Common myeloid progenitor, CD34-positive (primary cell): ENCODE data around the gene FSTL5.
A peak's percentile ranks its signal among the peaks of the same experiment; 100 is the strongest.

Experiments used
- CTCF ChIA-PET: fragments of 350-600 bp; sonication (Branson Sonifier 250); formaldehyde crosslinking; loops from one replicate; lab custom pipeline; 2021; ENCODE audit warnings: antibody characterized with exemption; lab: Charles Lee
- POLR2A ChIA-PET: fragments of 350-600 bp; sonication (Branson Sonifier 250); formaldehyde crosslinking; loops from one replicate; lab custom pipeline; 2021; ENCODE audit warnings: antibody characterized with exemption; lab: Charles Lee
- DNase-seq, 3 donors: peaks; one replicate each; pipeline versions ENCODE4 v3.0.0 to v3.0.0-alpha.2; 2013
- H3K27ac ChIP-seq, 2 experiments: 1 replicate in 1 of 2; 2 replicates in 1 of 2; pipeline ENCODE4 v1.7.0; 2013; ENCODE audit warnings: inconsistent platforms in 2 of 2, low read length in 2 of 2, mild to moderate bottlenecking in 2 of 2, low read depth in 1 of 2, moderate library complexity in 1 of 2; ENCODE audit not compliant: severe bottlenecking in 2 of 2, insufficient read depth in 1 of 2, poor library complexity in 1 of 2
- H3K27me3 ChIP-seq, 5 experiments: replicated peaks in 2 of 5; 1 replicate in 3 of 5; 2 replicates in 2 of 5; pipeline versions ENCODE4 v1.6.1 to v1.7.0; 2013; ENCODE audit warnings: low read length in 4 of 5, mild to moderate bottlenecking in 2 of 5, moderate library complexity in 2 of 5, inconsistent platforms in 1 of 5; ENCODE audit not compliant: insufficient read depth in 5 of 5, control insufficient read depth in 4 of 5
- H3K36me3 ChIP-seq, 4 experiments: 1 replicate in 2 of 4; 2 replicates in 2 of 4; pipeline versions ENCODE4 v1.6.1 to v1.7.0; 2013; ENCODE audit warnings: low read length in 3 of 4, control low read depth in 1 of 4, mild to moderate bottlenecking in 1 of 4; ENCODE audit not compliant: control insufficient read depth in 4 of 4, insufficient read depth in 4 of 4
- H3K4me1 ChIP-seq, 4 experiments: 1 replicate in 3 of 4; 2 replicates in 1 of 4; pipeline versions ENCODE4 v1.6.1 to v1.7.1; 2013; ENCODE audit warnings: low read length in 3 of 4, mild to moderate bottlenecking in 3 of 4, control low read depth in 1 of 4, inconsistent platforms in 1 of 4, moderate library complexity in 1 of 4; ENCODE audit not compliant: control insufficient read depth in 4 of 4, insufficient read depth in 4 of 4; ENCODE audit errors: control extremely low read depth in 1 of 4
- H3K4me3 ChIP-seq, 7 experiments: 1 replicate in 4 of 7; 2 replicates in 3 of 7; pipeline versions ENCODE4 v1.5.1 to v1.7.0; 2013; ENCODE audit warnings: mild to moderate bottlenecking in 7 of 7, low read length in 6 of 7, moderate library complexity in 6 of 7, inconsistent platforms in 2 of 7, low read depth in 2 of 7, control low read depth in 1 of 7; ENCODE audit not compliant: insufficient read depth in 4 of 7, control insufficient read depth in 1 of 7; ENCODE audit errors: extremely low read depth in 1 of 7
- H3K9me3 ChIP-seq, 5 experiments: 1 replicate in 4 of 5; 2 replicates in 1 of 5; pipeline versions ENCODE4 v1.6.1 to v1.7.1; 2013; ENCODE audit warnings: low read length in 4 of 5, mild to moderate bottlenecking in 2 of 5, inconsistent platforms in 1 of 5, low read depth in 1 of 5, moderate library complexity in 1 of 5; ENCODE audit not compliant: control insufficient read depth in 4 of 5, insufficient read depth in 2 of 5; ENCODE audit errors: control extremely low read depth in 1 of 5
- WGBS: methylation state at CpG from one replicate; pipeline ENCODE4 v1.1.5; 2013; ENCODE audit not compliant: insufficient coverage; 5-methylcytosine and 5-hydroxymethylcytosine counted together

The FSTL5 gene

GRCh38 chr4:161581262-161582230, 582.3 kb downstream of the FSTL5 start:
- DNase-seq = peak in 1 of 3 donors; percentile 4
- H3K9me3 ChIP-seq = no peaks in the 10 kb centered on the region
- ChIA-PET CTCF (interaction anchor here (1.0 to 1.4 kb wide), 2 partner anchors 13 to 79 kb away, joined by 3 to 4 read pairs; no protein-coding TSS in a partner anchor), POLR2A (no interaction called here)
- no peaks in the 10 kb centered on the region for H3K27me3 ChIP-seq
- H3K4me1 ChIP-seq = no peaks in the 10 kb centered on the region
- 86% methylated on average over 2 of the region's 7 CpGs for WGBS
- H3K27ac ChIP-seq = no peak overlapping the region
- no peak overlapping the region for H3K4me3 ChIP-seq
- H3K36me3 ChIP-seq = no peaks in the 10 kb centered on the region

DNA sequence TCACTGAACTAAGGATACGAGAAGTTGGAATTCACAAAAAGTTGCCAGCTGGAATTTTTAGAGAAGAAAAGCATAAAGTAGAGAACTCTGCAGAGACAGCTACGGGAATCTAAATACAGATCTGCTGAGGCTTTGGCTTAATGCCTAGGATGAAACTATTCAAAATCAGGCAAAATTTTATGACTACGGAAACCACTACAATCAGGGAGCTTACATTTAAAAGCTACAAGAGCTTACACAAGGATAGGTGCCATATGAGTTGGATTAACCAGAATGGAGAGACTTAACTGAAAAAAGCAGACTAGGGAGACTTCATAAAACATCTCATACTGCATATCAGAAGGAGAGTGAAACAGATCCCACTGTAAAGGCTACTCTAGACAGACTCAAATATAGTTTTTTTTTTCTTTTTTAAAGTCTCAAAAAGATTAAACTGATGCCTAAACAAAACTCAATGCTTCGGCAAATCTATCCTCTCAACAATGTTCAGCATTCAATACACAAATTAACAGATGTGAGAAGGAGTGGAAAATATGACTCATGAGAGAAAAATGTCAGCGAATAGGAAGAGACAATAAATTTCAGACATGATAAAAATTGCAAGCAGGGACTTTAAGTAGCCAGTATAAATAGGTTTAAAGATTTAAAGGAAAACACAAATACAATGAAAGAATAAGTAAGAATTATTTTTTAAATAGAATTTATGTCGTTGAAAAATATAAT, 586.1 kb downstream of the FSTL5 start:
- ChIA-PET POLR2A (no interaction called here), CTCF (no interaction called here)
- Histone ChIP-seq H3K4me3 (no peak overlapping the region), H3K4me1 (no peaks in the 10 kb centered on the region), H3K27ac (no peak overlapping the region), H3K9me3 (no peaks in the 10 kb centered on the region), H3K36me3 (no peaks in the 10 kb centered on the region), H3K27me3 (no peaks in the 10 kb centered on the region)
- 100% methylated on average over 2 of the region's 6 CpGs for WGBS
- peak in 2 of 3 donors; percentile 9 to 20 for DNase-seq

GRCh38 chr4:161573836-161574235, 590.0 kb downstream of the FSTL5 start:
- H3K27me3 ChIP-seq = no peaks in the 10 kb centered on the region
- DNase-seq = peak in 1 of 3 donors; percentile 12
- H3K9me3 ChIP-seq = no peaks in the 10 kb centered on the region
- H3K27ac ChIP-seq = no peak overlapping the region
- POLR2A ChIA-PET = no interaction called here
- H3K4me3 ChIP-seq = no peak overlapping the region
- no peaks in the 10 kb centered on the region for H3K36me3 ChIP-seq
- WGBS = 100% methylated on average over 1 of the region's 2 CpGs
- CTCF ChIA-PET = no interaction called here
- no peaks in the 10 kb centered on the region for H3K4me1 ChIP-seq

DNA sequence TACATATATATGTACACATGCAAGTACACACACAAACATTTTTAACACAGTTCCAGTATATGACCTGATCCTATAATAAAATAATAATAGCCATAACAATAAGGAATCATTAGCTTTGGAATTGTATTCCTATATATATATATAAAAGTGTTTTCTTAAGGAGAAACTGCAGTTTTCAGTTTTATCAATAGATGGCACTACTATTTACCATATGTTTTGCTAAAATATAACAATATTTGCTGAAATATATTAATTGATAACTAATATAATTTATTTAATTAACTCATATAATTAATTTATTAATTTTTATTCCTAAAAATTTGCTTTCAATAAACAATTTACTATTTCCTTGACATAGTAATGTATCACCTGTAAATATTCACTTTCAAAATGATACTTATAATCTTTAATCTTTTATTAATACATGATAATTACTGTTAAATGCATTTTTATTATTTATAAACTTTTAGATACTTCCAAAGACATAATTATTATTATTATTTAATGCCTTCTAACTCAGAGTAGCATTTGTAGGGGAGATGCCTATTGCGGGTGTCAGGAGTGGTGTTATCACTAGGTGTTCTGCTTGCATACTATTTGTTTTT, 599.5 kb downstream of the FSTL5 start:
- POLR2A ChIA-PET = no interaction called here
- no peak overlapping the region for H3K27ac ChIP-seq
- no CpG with 5 or more reads among the region's 1 CpG for WGBS
- DNase-seq = peak; percentile 7 to 9 (median 8)
- no peaks in the 10 kb centered on the region for H3K4me1 ChIP-seq
- H3K4me3 ChIP-seq = no peak overlapping the region
- CTCF ChIA-PET = interaction anchor here (1.0 kb wide), 1 partner anchor 13 kb away, joined by 3 read pairs; no protein-coding TSS in a partner anchor
- no peaks in the 10 kb centered on the region for H3K9me3 ChIP-seq
- H3K36me3 ChIP-seq = no peaks in the 10 kb centered on the region
- H3K27me3 ChIP-seq = no peaks in the 10 kb centered on the region

DNA sequence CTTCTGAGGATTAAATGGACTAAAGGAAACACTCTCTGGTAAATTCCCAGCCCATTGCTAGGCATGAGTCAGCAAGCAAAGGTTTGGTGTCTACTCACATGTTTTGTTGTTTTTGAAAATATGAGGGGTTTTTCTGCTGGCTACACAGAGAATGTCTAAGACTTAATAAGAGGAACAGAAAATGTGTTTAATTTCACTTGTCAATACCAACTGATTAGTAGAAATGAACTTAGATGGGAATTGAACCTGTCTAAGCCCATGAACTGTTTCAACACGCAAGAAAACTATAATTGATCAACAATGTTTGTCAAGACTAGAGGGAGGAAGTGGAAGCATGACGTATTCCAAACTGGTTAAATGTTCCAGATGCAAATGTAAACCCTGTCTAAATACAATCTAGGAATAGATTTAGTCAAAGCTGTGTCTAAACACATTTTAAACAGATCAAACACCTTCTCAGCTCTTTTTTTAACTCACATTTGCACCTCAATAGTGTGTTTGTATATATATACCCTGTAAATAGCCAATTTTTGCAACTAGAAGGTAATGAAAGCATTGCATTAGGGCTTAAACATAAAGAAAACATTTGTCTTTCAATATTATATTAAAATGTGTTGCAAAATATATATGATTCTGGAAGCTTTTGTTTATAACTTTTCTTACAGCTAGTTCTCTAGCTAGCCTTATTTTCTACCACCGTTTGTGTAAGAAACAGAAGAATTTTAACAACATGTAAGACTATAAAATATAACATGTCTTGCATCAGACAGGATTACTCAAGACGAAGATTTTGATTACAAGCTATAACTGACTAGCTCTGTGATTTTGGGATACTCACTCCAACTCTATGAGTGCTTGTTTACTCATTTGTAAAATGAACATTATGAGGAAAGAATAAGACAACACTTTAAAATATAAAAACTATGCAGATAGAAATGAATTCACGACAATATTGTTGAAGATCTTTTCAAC, 607.8 kb downstream of the FSTL5 start:
- POLR2A ChIA-PET = no interaction called here
- peak in 2 of 3 donors; percentile 32 to 35 for DNase-seq

GRCh38 chr4:161554372-161554990, 609.3 kb downstream of the FSTL5 start:
- no peaks in the 10 kb centered on the region for H3K36me3 ChIP-seq
- CTCF ChIA-PET = no interaction called here
- WGBS = 30% methylated on average over 2 of the region's 5 CpGs

More for the DNA sequence above, 607.8 kb downstream of the FSTL5 start:
- no peak overlapping the region for H3K4me3 ChIP-seq
- H3K27me3 ChIP-seq = no peaks in the 10 kb centered on the region
- CTCF ChIA-PET = no interaction called here
- no peak overlapping the region for H3K27ac ChIP-seq
- H3K36me3 ChIP-seq = no peaks in the 10 kb centered on the region
- no peaks in the 10 kb centered on the region for H3K9me3 ChIP-seq
- WGBS = no CpG with 5 or more reads among the region's 5 CpGs
- H3K4me1 ChIP-seq = peaks cover 0 to 9% (median 6%) of the 10 kb centered on the region in 4 experiments

More at GRCh38 chr4:161554372-161554990, 609.3 kb downstream of the FSTL5 start:
- DNase-seq = peak in 2 of 3 donors; percentile 51 to 66
- no peaks in the 10 kb centered on the region for H3K9me3 ChIP-seq
- H3K4me3 ChIP-seq = peak overlapping the region in 1 of 7 experiments; percentile 1
- H3K4me1 ChIP-seq = peaks cover 0 to 9% (median 6%) of the 10 kb centered on the region in 4 experiments
- POLR2A ChIA-PET = no interaction called here
- H3K27ac ChIP-seq = peak overlapping the region in 1 of 2 experiments; percentile 19
- no peaks in the 10 kb centered on the region for H3K27me3 ChIP-seq
